Measurements from ENCODE around the gene DSN1. TPM values are rescaled to one million over a fixed set of nuclear protein-coding genes. Genes with fewer than 3 reads are reported as not detected.

The DSN1 gene
- polyA plus RNA-seq, 1 donor (not counting 4 experiments of a cell fraction or from before 2014, with no cell fraction given), result 12.7 TPM

DNA sequence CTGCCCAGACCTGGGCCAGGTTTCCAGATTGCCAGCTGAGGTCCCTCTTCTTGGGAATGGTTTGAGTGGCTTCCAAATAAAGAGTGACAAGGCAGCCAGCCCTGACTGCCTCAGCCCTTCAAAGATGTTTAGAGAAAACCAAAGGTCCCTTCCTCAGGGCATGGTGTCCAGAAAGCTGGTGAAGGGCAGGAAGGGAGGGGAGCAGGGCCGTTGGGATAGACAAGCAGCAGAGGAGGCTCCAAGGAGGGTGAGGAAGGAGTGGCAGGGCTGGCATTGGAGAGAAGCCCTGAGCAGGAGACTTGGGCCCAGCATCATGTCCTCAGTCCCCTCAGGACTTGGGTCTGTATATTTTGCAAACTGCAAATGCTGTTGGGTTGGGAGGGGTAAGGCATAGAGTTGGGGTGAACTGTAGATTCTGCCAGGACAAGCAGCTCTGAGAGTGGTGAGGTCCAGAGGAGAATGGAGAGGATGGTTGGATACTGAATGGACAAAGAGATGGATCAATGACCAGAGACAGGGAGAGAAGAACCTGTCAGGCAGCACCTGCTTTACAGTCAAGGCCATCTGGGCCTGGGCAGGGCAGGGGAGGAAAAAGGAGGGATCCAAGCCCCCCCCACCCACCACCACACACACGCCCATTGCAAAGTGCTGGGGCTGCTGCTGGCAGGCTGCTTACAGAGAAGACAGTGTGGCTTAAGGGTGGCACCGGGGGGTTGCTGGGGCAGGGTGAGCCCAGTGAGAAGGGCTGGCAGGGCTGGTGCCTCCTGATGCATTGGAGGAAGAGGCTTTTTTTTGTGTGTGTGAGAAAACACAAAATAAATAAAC is 5.5 kb upstream of the DSN1 start:
- no peak overlapping the region for H3K27ac ChIP-seq (ENCODE audit: control insufficient read depth, insufficient read depth, low read length)
- H3K4me1 ChIP-seq (ENCODE audit: control insufficient read depth, extremely low read depth, insufficient read depth, low read length), result no peaks in the 10 kb centered on the region
- H3K36me3 ChIP-seq (ENCODE audit: control insufficient read depth in 2 of 2, extremely low read depth in 1 of 2, insufficient read depth in 2 of 2, low read length in 2 of 2), result peaks cover 9 to 12% of the 10 kb centered on the region in 2 experiments
- no peaks in the 10 kb centered on the region for H3K79me2 ChIP-seq (ENCODE audit: control insufficient read depth, insufficient read depth, low read length)
- H4K20me1 ChIP-seq (ENCODE audit: control insufficient read depth, extremely low read depth, insufficient read depth, low read length), result no peaks in the 10 kb centered on the region
- no peaks in the 10 kb centered on the region for H3K9me3 ChIP-seq (ENCODE audit: control insufficient read depth, low read depth, low read length)
- FAIRE-seq (no peak), DNase-seq (ENCODE audit: low read depth, low spot score) (no peak)
- H3K9ac ChIP-seq (ENCODE audit: control insufficient read depth, extremely low read depth, insufficient read depth, low read length), result no peak overlapping the region
- H3K4me3 ChIP-seq (ENCODE audit: control insufficient read depth in 2 of 3, extremely low read depth in 1 of 3, insufficient read depth in 2 of 3, low read depth in 1 of 3, low read length in 3 of 3), result no peak overlapping the region
- no peaks in the 10 kb centered on the region for H3K27me3 ChIP-seq (ENCODE audit: control insufficient read depth, extremely low read depth, insufficient read depth, low read length)
- TF ChIP-seq EZH2 (IDR thresholded peaks at IDR 0.05; ENCODE audit: low read length) (no peak), CTCF (optimal IDR thresholded peaks at IDR 0.05 in 1 of 3, IDR thresholded peaks at IDR 0.05 in 1 of 3, conservative IDR thresholded peaks at IDR 0.05 in 1 of 3; ENCODE audit: extremely low read depth in 1 of 3, insufficient read depth in 2 of 3, low read length in 3 of 3) (no peak)
- dilution Hi-C loops (cut with MboI; ENCODE audit: extremely low pct_ligation_motif_present, low sequenced_read_pairs), result no loop called here
- no peak overlapping the region for H2AFZ ChIP-seq (ENCODE audit: control insufficient read depth, low read length)
- H3K4me2 ChIP-seq (ENCODE audit: control insufficient read depth, extremely low read depth, insufficient read depth, low read depth, low read length), result no peak overlapping the region
- no peaks in the 10 kb centered on the region for H3K9me1 ChIP-seq (ENCODE audit: control insufficient read depth, extremely low read depth, insufficient read depth, low read length)

DNA sequence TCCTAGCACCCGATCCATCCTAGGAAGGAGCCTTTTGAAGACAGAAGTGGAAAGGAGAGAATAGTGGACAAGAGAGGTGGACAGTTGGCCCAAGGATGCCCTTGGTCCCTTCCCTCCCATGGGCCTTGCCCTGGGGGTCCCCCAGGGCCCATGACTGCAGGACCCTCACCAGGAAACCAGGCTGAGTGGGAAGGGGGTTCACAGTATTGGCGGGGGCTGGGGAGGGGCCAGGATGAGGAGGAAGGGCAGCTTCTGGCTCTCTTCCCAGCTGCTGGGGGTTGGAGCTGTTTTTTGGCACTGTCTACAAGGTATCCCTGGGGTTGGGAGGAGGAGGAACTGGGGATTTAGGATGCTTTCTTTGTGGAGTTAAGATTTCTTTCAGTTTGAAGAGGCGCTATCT is 4.0 kb upstream of the DSN1 start:
- Histone ChIP-seq H4K20me1 (ENCODE audit: control insufficient read depth, extremely low read depth, insufficient read depth, low read length) (no peaks in the 10 kb centered on the region), H3K9me1 (ENCODE audit: control insufficient read depth, extremely low read depth, insufficient read depth, low read length) (no peaks in the 10 kb centered on the region), H3K9me3 (ENCODE audit: control insufficient read depth, low read depth, low read length) (no peaks in the 10 kb centered on the region), H3K4me2 (ENCODE audit: control insufficient read depth, extremely low read depth, insufficient read depth, low read depth, low read length) (no peak overlapping the region), H3K27me3 (ENCODE audit: control insufficient read depth, extremely low read depth, insufficient read depth, low read length) (no peaks in the 10 kb centered on the region), H2AFZ (ENCODE audit: control insufficient read depth, low read length) (no peak overlapping the region), H3K4me3 (ENCODE audit: control insufficient read depth in 2 of 3, extremely low read depth in 1 of 3, insufficient read depth in 2 of 3, low read depth in 1 of 3, low read length in 3 of 3) (no peak overlapping the region), H3K9ac (ENCODE audit: control insufficient read depth, extremely low read depth, insufficient read depth, low read length) (no peak overlapping the region), H3K36me3 (ENCODE audit: control insufficient read depth in 2 of 2, extremely low read depth in 1 of 2, insufficient read depth in 2 of 2, low read length in 2 of 2) (peaks cover 0 to 3% of the 10 kb centered on the region in 2 experiments), H3K27ac (ENCODE audit: control insufficient read depth, insufficient read depth, low read length) (no peak overlapping the region), H3K79me2 (ENCODE audit: control insufficient read depth, insufficient read depth, low read length) (peaks cover 7% of the 10 kb centered on the region), H3K4me1 (ENCODE audit: control insufficient read depth, extremely low read depth, insufficient read depth, low read length) (peaks cover 6% of the 10 kb centered on the region)
- dilution Hi-C loops (cut with MboI; ENCODE audit: extremely low pct_ligation_motif_present, low sequenced_read_pairs), result no loop called here
- no peak for FAIRE-seq
- TF ChIP-seq CTCF (optimal IDR thresholded peaks at IDR 0.05 in 1 of 3, IDR thresholded peaks at IDR 0.05 in 1 of 3, conservative IDR thresholded peaks at IDR 0.05 in 1 of 3; ENCODE audit: extremely low read depth in 1 of 3, insufficient read depth in 2 of 3, low read length in 3 of 3) (no peak), EZH2 (IDR thresholded peaks at IDR 0.05; ENCODE audit: low read length) (no peak)
- DNase-seq (ENCODE audit: low read depth, low spot score), result no peak
